K562 (cell line): ENCODE measurements around the gene TSSK2. TPM values are rescaled to one million over a fixed set of nuclear protein-coding genes. Genes with fewer than 3 reads are reported as not detected.

Experiments
- ATAC-seq: fragments of 200-7000 bp; cut with Tn5 transposase; 3 replicates; pipeline ENCODE4 v1.9.1; 2020; ENCODE audit warnings: moderate library complexity
- BruUV-seq: library from RNA; stranded (reverse); fragments of 400-500 nt; replicated peaks from 2 replicates; lab custom pipeline; 2021; lab: Mats Ljungman, UMichigan
- CTCF ChIA-PET: fragments of 300-600 bp; formaldehyde crosslinking; extraction: SDS; loops from one replicate; lab custom pipeline; 2021; ENCODE audit warnings: low intra/inter-chr PET ratio; lab: Yijun Ruan, JAX
- POLR2A ChIA-PET: fragments of 300-600, 350-650 bp; sonication (Branson Sonifier 250); formaldehyde crosslinking; extraction: SDS; loops from one replicate; lab custom pipeline; 2021; ENCODE audit warnings: antibody characterized with exemption, inconsistent platforms; lab: Yijun Ruan, JAX
- DNase-seq, 4 experiments: peaks; one replicate each; pipeline versions ENCODE4 v3.0.0 to v3.0.0-alpha.2; 2011 to 2018; ENCODE audit warnings: low spot score in 3 of 4, mixed read lengths in 3 of 4; ENCODE audit errors: extremely low read depth in 1 of 4
- FAIRE-seq: peaks from 2 replicates; lab custom pipeline; 2011; peaks lifted over from hg19 to GRCh38; lab: Jason Lieb, UNC
- H2AFZ ChIP-seq: 2 replicates; pipeline ENCODE4 v1.6.0; 2011; ENCODE audit warnings: low read depth, low read length, control low read depth, inconsistent platforms
- H3K27ac ChIP-seq: fragments of 200-600 bp; 3 replicates; pipeline ENCODE4 v1.8.0; 2011; ENCODE audit warnings: low read depth, mild to moderate bottlenecking, control low read depth, inconsistent platforms, low read length, moderate library complexity, mixed read lengths; ENCODE audit errors: extremely low read depth
- H3K27me3 ChIP-seq, 2 experiments: fragments of 300-600 bp in 1 of 2; 2 replicates in 1 of 2; 3 replicates in 1 of 2; pipeline versions ENCODE4 v1.6.0 to v1.8.0; 2011; ENCODE audit warnings: inconsistent platforms in 2 of 2, low read length in 2 of 2, mild to moderate bottlenecking in 1 of 2, mixed read lengths in 1 of 2, moderate library complexity in 1 of 2; ENCODE audit not compliant: control insufficient read depth in 2 of 2, insufficient read depth in 2 of 2
- H3K36me3 ChIP-seq: fragments of 300-600 bp; 3 replicates; pipeline ENCODE4 v1.8.0; 2011; ENCODE audit warnings: mild to moderate bottlenecking, low read length, inconsistent platforms; ENCODE audit not compliant: control insufficient read depth, insufficient read depth
- H3K4me1 ChIP-seq, 2 experiments: fragments of 200-600 bp in 1 of 2; replicated peaks in 1 of 2; 2 replicates in 1 of 2; 3 replicates in 1 of 2; pipeline versions ENCODE4 v1.5.1 to v1.8.0; 2011; ENCODE audit warnings: inconsistent platforms in 2 of 2, low read length in 2 of 2, mild to moderate bottlenecking in 1 of 2, mixed read lengths in 1 of 2, moderate library complexity in 1 of 2; ENCODE audit not compliant: control insufficient read depth in 2 of 2, insufficient read depth in 2 of 2
- H3K4me2 ChIP-seq: 2 replicates; pipeline ENCODE4 v1.6.1; 2011; ENCODE audit warnings: low read length, control low read depth, inconsistent platforms, mixed read lengths; ENCODE audit not compliant: insufficient read depth
- H3K4me3 ChIP-seq: fragments of 200-600 bp; sonication (generic), shearing (Covaris generic); 2 replicates; pipeline ENCODE4 v1.5.1; 2016; ENCODE audit warnings: control low read depth, inconsistent platforms
- H3K79me2 ChIP-seq: fragments of 200-600 bp; 3 replicates; pipeline ENCODE4 v1.8.0; 2011; ENCODE audit warnings: low read length, inconsistent platforms; ENCODE audit not compliant: control insufficient read depth, insufficient read depth
- H3K9ac ChIP-seq, 2 experiments: 2 replicates each; pipeline versions ENCODE4 v1.6.0 to v1.6.1; 2011; ENCODE audit warnings: low read depth in 2 of 2, low read length in 2 of 2, control low read depth in 1 of 2, inconsistent platforms in 1 of 2, mild to moderate bottlenecking in 1 of 2, mixed read lengths in 1 of 2; ENCODE audit not compliant: insufficient read depth in 1 of 2
- H3K9me1 ChIP-seq: one replicate; pipeline ENCODE4 v1.6.0; 2011; ENCODE audit warnings: inconsistent platforms, mild to moderate bottlenecking, low read length, moderate library complexity; ENCODE audit not compliant: control insufficient read depth, insufficient read depth
- H3K9me3 ChIP-seq: replicated peaks from 2 replicates; pipeline ENCODE4 v1.5.1; 2011; ENCODE audit warnings: low read depth, low read length, inconsistent platforms; ENCODE audit not compliant: control insufficient read depth, insufficient read depth
- H4K20me1 ChIP-seq: replicated peaks from 2 replicates; pipeline ENCODE4 v1.6.1; 2011; ENCODE audit warnings: low read length, inconsistent platforms, mixed read lengths; ENCODE audit not compliant: control insufficient read depth, insufficient read depth
- DNMT1 ChIP-seq: fragments of 450-650 bp; IDR thresholded peaks from 2 replicates; pipeline ENCODE4 v1.6.1; 2016; ENCODE audit warnings: antibody characterized with exemption, mild to moderate bottlenecking
- HDAC8 ChIP-seq: fragments of 450-650 bp; IDR thresholded peaks from 2 replicates; pipeline ENCODE4 v1.6.1; 2016; ENCODE audit warnings: mild to moderate bottlenecking, missing genetic modification characterization, moderate library complexity, missing compliant biosample characterization
- KAT8 ChIP-seq: fragments of 450-650 bp; IDR thresholded peaks from 2 replicates; pipeline ENCODE4 v1.6.1; 2016; ENCODE audit warnings: low read depth, mild to moderate bottlenecking
- PRMT5 ChIP-seq: sonication (generic); formaldehyde crosslinking; IDR thresholded peaks from 2 replicates; pipeline ENCODE4 v1.5.0; 2020; ENCODE audit warnings: missing genetic modification reagents
- TRIM24 ChIP-seq, 2 experiments: fragments of 450-650 bp; IDR thresholded peaks; 2 replicates each; pipeline ENCODE4 v1.6.1; 2016
- ZNF224 ChIP-seq: sonication (generic); formaldehyde crosslinking; IDR thresholded peaks from 2 replicates; pipeline ENCODE4 v1.8.0; 2022; ENCODE audit warnings: mild to moderate bottlenecking, missing genetic modification reagents
- ZNF239 ChIP-seq: fragments of 250-450 bp; sonication (Bioruptor Pico); IDR thresholded peaks from 2 replicates; pipeline ENCODE4 v1.4.0; 2020; ENCODE audit warnings: mild to moderate bottlenecking
- ZNF354B ChIP-seq: fragments of 250-450 bp; sonication (Bioruptor Pico); IDR thresholded peaks from 2 replicates; pipeline ENCODE4 v1.4.0; 2020
- ZNF717 ChIP-seq: fragments of 250-450 bp; sonication (Bioruptor Pico); IDR thresholded peaks from 2 replicates; pipeline ENCODE4 v1.5.0; 2021
- ZNF780A ChIP-seq: fragments of 250-450 bp; sonication (Bioruptor Pico); IDR thresholded peaks from 2 replicates; pipeline ENCODE4 v1.5.0; 2021; ENCODE audit warnings: mild to moderate bottlenecking
- WGBS: fragments of 100-300 bp; shearing (Covaris generic); methylation state at CpG from one replicate; pipeline ENCODE4 v1.1.6; 2016; ENCODE audit warnings: low coverage, mixed read lengths; ENCODE audit not compliant: insufficient coverage; ENCODE audit errors: missing lambda C conversion rate; 5-methylcytosine and 5-hydroxymethylcytosine counted together
- in situ Hi-C: fragments of 300-500 bp; cut with MboI; formaldehyde crosslinking; loops from 4 replicates; pipeline ENCODE4 v1.15.0; 2018; ENCODE audit warnings: inconsistent platforms, mixed read lengths
- intact Hi-C: fragments of 100-400 bp; cut with micrococcal nuclease; formaldehyde crosslinking; loops from 2 replicates; pipeline ENCODE4 v1.14.2; 2022
- polyA plus RNA-seq, 8 experiments: library from polyadenylated mRNA; depleted of rRNA in 4 of 8; stranded (reverse) in 5 of 8; unstranded in 3 of 8; fragments of >200 nt; fragmentation: Nextera tagmentation in 2 of 8; fragmentation: Illumina TruSeq in 1 of 8; extraction: Ambion mirVana in 2 of 8; extraction: Trizol in 1 of 8; gene quantifications; 2 replicates each; pipeline versions ENCODE4 v1.2.1 to v1.2.3, GENCODE V29; 2011 to 2014; ENCODE audit warnings: inconsistent platforms in 1 of 8, missing spikeins in 1 of 8
- total RNA-seq, 7 experiments: library from RNA; depleted of rRNA in 6 of 7; stranded (reverse); fragments of >200 nt in 6 of 7; fragmentation: Illumina TruSeq in 2 of 7; extraction: Trizol in 2 of 7; gene quantifications; 2 replicates each; pipeline versions ENCODE4 v1.2.1 to v1.2.3, GENCODE V29; 2011 to 2021; ENCODE audit warnings: low replicate concordance in 1 of 7
- TF ChIP-seq, protein P1 (sequence below): sonication (generic); formaldehyde crosslinking; IDR thresholded peaks from 2 replicates; pipeline ENCODE4 v1.4.0; 2020; ENCODE audit warnings: mild to moderate bottlenecking, missing genetic modification reagents
- TF ChIP-seq, protein P2 (sequence below): fragments of 450-650 bp; formaldehyde crosslinking; IDR thresholded peaks from 2 replicates; pipeline ENCODE4 v1.4.0; 2020; ENCODE audit warnings: mild to moderate bottlenecking, moderate library complexity
- TF ChIP-seq, protein P3 (sequence below): fragments of 250-450 bp; sonication (Bioruptor Pico); IDR thresholded peaks from 2 replicates; pipeline ENCODE4 v1.5.0; 2021; ENCODE audit warnings: mild to moderate bottlenecking, borderline replicate concordance
- TF ChIP-seq, protein P4 (sequence below): fragments of 250-450 bp; sonication (Bioruptor Pico); IDR thresholded peaks from 2 replicates; pipeline ENCODE4 v1.8.0; 2021; ENCODE audit warnings: borderline replicate concordance, mild to moderate bottlenecking, moderate library complexity; ENCODE audit not compliant: poor library complexity, severe bottlenecking

TSSK2 gene
- total and polyA plus RNA-seq, 9 of the 15 experiments (the other 6 are each of a cell fraction or from before 2014, with no cell fraction given), result 0.04 TPM; not detected in 8

DNA sequence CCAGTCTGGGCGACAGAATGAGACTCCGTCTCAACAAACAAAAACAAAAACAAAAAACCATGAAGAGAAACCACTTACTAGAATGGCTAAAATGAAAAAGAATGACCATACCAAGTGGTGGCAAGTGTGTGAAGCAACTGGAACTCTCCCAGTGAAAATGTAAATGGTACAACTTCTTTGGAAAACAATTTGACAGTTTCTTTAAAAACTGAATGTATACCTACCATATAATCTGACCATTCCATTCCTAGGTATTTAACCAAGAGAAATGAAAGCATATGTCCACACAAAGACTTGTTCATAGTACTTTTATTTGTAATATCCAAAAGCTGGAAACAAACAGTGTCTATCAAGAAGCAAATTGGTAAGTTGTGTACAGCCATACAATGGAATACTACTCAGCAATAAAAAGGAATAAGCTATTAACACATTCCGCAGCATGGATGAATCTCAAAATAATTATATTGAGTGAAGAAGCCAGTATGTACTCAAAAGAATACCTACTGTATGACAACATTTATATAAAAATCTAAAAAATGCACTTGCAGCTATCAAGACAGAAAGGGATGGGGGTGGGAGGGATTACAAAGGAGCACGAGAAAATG is 36.6 kb upstream of the TSSK2 start:
- Histone ChIP-seq H3K9me1 (peaks cover 9% of the 10 kb centered on the region), H3K9ac (no peak overlapping the region), H3K79me2 (peaks cover 29% of the 10 kb centered on the region), H3K27me3 (no peaks in the 10 kb centered on the region), H3K9me3 (no peaks in the 10 kb centered on the region), H3K4me2 (no peak overlapping the region), H3K27ac (no peak overlapping the region), H3K4me3 (no peak overlapping the region), H4K20me1 (peaks cover 18% of the 10 kb centered on the region; the same call in 1 of the 2 replicates), H2AFZ (no peak overlapping the region), H3K4me1 (no peaks in the 10 kb centered on the region), H3K36me3 (peaks cover 28% of the 10 kb centered on the region)
- no TSS peak for BruUV-seq
- 95% methylated on average over 4 of the region's 4 CpGs for WGBS
- FAIRE-seq (no peak), ATAC-seq (no peak), DNase-seq (peak in 1 of 4 experiments; percentile 27)
- ChIA-PET CTCF (no interaction called here), POLR2A (interaction anchor here (1.1 to 1.5 kb wide), 3 partner anchors 12 to 385 kb away, joined by 3 to 4 read pairs (median 3); partner anchors contain the start of gene CDC45)
- in situ Hi-C loops (no loop called here), intact Hi-C loops (no loop called here)
- TF ChIP-seq, protein P1, sequence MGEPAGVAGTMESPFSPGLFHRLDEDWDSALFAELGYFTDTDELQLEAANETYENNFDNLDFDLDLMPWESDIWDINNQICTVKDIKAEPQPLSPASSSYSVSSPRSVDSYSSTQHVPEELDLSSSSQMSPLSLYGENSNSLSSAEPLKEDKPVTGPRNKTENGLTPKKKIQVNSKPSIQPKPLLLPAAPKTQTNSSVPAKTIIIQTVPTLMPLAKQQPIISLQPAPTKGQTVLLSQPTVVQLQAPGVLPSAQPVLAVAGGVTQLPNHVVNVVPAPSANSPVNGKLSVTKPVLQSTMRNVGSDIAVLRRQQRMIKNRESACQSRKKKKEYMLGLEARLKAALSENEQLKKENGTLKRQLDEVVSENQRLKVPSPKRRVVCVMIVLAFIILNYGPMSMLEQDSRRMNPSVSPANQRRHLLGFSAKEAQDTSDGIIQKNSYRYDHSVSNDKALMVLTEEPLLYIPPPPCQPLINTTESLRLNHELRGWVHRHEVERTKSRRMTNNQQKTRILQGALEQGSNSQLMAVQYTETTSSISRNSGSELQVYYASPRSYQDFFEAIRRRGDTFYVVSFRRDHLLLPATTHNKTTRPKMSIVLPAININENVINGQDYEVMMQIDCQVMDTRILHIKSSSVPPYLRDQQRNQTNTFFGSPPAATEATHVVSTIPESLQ (CRISPR knock-in tag), result 0 out of 2 replicates have a peak, but pooled peaks have one; percentile 42
- TF ChIP-seq TRIM24 (IDR thresholded peaks at IDR 0.05), result 0 out of 4 replicates have a peak, but pooled peaks of 1 of the 2 experiments have one; percentile 11
- TF ChIP-seq HDAC8, result no peak
- TF ChIP-seq ZNF354B (CRISPR knock-in tag), result peak; percentile 72
- no peak for TF ChIP-seq KAT8
- TF ChIP-seq ZNF239 (CRISPR knock-in tag), result no peak
- no peak for TF ChIP-seq PRMT5 (CRISPR knock-in tag)
- no peak for TF ChIP-seq DNMT1
- no peak for TF ChIP-seq ZNF717 (CRISPR knock-in tag)
- TF ChIP-seq ZNF780A (CRISPR knock-in tag), result no peak
- TF ChIP-seq, protein P2, sequence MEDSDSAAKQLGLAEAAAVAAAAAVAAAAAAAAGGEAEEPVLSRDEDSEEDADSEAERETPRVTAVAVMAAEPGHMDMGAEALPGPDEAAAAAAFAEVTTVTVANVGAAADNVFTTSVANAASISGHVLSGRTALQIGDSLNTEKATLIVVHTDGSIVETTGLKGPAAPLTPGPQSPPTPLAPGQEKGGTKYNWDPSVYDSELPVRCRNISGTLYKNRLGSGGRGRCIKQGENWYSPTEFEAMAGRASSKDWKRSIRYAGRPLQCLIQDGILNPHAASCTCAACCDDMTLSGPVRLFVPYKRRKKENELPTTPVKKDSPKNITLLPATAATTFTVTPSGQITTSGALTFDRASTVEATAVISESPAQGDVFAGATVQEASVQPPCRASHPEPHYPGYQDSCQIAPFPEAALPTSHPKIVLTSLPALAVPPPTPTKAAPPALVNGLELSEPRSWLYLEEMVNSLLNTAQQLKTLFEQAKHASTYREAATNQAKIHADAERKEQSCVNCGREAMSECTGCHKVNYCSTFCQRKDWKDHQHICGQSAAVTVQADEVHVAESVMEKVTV (CRISPR knock-in tag), result 0 out of 2 replicates have a peak, but pooled peaks have one; percentile 12
- TF ChIP-seq ZNF224 (CRISPR knock-in tag), result no peak
- TF ChIP-seq, protein P3, sequence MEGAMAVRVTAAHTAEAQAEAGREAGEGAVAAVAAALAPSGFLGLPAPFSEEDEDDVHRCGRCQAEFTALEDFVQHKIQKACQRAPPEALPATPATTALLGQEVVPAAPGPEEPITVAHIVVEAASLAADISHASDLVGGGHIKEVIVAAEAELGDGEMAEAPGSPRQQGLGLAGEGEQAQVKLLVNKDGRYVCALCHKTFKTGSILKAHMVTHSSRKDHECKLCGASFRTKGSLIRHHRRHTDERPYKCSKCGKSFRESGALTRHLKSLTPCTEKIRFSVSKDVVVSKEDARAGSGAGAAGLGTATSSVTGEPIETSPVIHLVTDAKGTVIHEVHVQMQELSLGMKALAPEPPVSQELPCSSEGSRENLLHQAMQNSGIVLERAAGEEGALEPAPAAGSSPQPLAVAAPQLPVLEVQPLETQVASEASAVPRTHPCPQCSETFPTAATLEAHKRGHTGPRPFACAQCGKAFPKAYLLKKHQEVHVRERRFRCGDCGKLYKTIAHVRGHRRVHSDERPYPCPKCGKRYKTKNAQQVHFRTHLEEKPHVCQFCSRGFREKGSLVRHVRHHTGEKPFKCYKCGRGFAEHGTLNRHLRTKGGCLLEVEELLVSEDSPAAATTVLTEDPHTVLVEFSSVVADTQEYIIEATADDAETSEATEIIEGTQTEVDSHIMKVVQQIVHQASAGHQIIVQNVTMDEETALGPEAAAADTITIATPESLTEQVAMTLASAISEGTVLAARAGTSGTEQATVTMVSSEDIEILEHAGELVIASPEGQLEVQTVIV (CRISPR knock-in tag), result no peak
- TF ChIP-seq, protein P4, sequence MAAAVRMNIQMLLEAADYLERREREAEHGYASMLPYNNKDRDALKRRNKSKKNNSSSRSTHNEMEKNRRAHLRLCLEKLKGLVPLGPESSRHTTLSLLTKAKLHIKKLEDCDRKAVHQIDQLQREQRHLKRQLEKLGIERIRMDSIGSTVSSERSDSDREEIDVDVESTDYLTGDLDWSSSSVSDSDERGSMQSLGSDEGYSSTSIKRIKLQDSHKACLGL (CRISPR knock-in tag), result no peak
